Type B pancreatic cell (in vitro differentiated cells): ENCODE results near the gene MOB2. TPM values are rescaled to one million over a fixed set of nuclear protein-coding genes. Genes with fewer than 3 reads are reported as not detected.

Experiments used
- DNase-seq: peaks from one replicate; pipeline ENCODE4 v3.0.0; 2021; ENCODE audit warnings: mixed read lengths; ENCODE audit not compliant: unreplicated experiment; ENCODE audit errors: extremely low spot score
- H3K27ac Mint-ChIP-seq: 2 replicates; pipeline ENCODE4 v1.8.0; 2021; ENCODE audit warnings: mild to moderate bottlenecking, mixed read lengths
- H3K27me3 Mint-ChIP-seq: 2 replicates; pipeline ENCODE4 v1.8.0; 2021; ENCODE audit warnings: mixed read lengths
- H3K36me3 Mint-ChIP-seq: 2 replicates; pipeline ENCODE4 v1.8.0; 2021; ENCODE audit warnings: mixed read lengths
- H3K4me1 Mint-ChIP-seq: one replicate; pipeline ENCODE4 v1.8.0; 2021; ENCODE audit warnings: mixed read lengths; ENCODE audit not compliant: unreplicated experiment
- H3K4me3 Mint-ChIP-seq: 2 replicates; pipeline ENCODE4 v1.8.0; 2021; ENCODE audit warnings: mild to moderate bottlenecking, mixed read lengths
- H3K9me3 Mint-ChIP-seq: 2 replicates; pipeline ENCODE4 v1.8.0; 2021; ENCODE audit warnings: mixed read lengths
- CTCF ChIP-seq: fragments of 200-600 bp; sonication (generic); conservative IDR thresholded peaks from 2 replicates; pipeline ENCODE4 v1.5.0; 2021; ENCODE audit warnings: antibody characterized with exemption, mild to moderate bottlenecking
- total RNA-seq: library from RNA; stranded (reverse); gene quantifications from 2 replicates; pipeline ENCODE4 v1.2.1, GENCODE V29; 2021; ENCODE audit warnings: low replicate concordance

The MOB2 gene
- total RNA-seq, 1 donor from 2014 or later: 39.6 TPM

GRCh38 chr11:1455763-1456060, 30.9 kb downstream of the MOB2 start:
- DNase-seq: no peak
- H3K36me3 Mint-ChIP-seq: no peaks in the 10 kb centered on the region

GRCh38 chr11:1455032-1455762, 31.4 kb downstream of the MOB2 start:
- Mint-ChIP-seq H3K27ac (no peak overlapping the region), H3K4me1 (no peaks in the 10 kb centered on the region), H3K4me3 (no peak overlapping the region), H3K27me3 (no peaks in the 10 kb centered on the region), H3K9me3 (no peaks in the 10 kb centered on the region), H3K36me3 (no peaks in the 10 kb centered on the region)
- no peak for DNase-seq
- no peak for TF ChIP-seq CTCF

More at GRCh38 chr11:1455763-1456060, 30.9 kb downstream of the MOB2 start:
- no peak for TF ChIP-seq CTCF
- Mint-ChIP-seq H3K27me3 (no peaks in the 10 kb centered on the region), H3K4me1 (no peaks in the 10 kb centered on the region), H3K9me3 (no peaks in the 10 kb centered on the region), H3K4me3 (no peak overlapping the region), H3K27ac (no peak overlapping the region)

GRCh38 chr11:1454576-1454975, 32.0 kb downstream of the MOB2 start:
- H3K36me3 Mint-ChIP-seq: no peaks in the 10 kb centered on the region
- H3K4me3 Mint-ChIP-seq: no peak overlapping the region
- DNase-seq: no peak
- no peaks in the 10 kb centered on the region for H3K27me3 Mint-ChIP-seq
- H3K9me3 Mint-ChIP-seq: no peaks in the 10 kb centered on the region
- no peak overlapping the region for H3K27ac Mint-ChIP-seq
- H3K4me1 Mint-ChIP-seq: no peaks in the 10 kb centered on the region
- TF ChIP-seq CTCF: no peak

GRCh38 chr11:1453611-1454034, 33.0 kb downstream of the MOB2 start:
- Mint-ChIP-seq H3K4me3 (no peak overlapping the region), H3K4me1 (no peaks in the 10 kb centered on the region), H3K9me3 (no peaks in the 10 kb centered on the region), H3K27ac (no peak overlapping the region), H3K27me3 (no peaks in the 10 kb centered on the region), H3K36me3 (no peaks in the 10 kb centered on the region)
- no peak for TF ChIP-seq CTCF
- no peak for DNase-seq

- Mint-ChIP-seq H3K27ac (no peak overlapping the region), H3K4me1 (no peaks in the 10 kb centered on the region), H3K27me3 (no peaks in the 10 kb centered on the region), H3K36me3 (no peaks in the 10 kb centered on the region), H3K4me3 (no peak overlapping the region), H3K9me3 (no peaks in the 10 kb centered on the region)
- no peak for DNase-seq
- no peak for TF ChIP-seq CTCF
Observed at GRCh38 chr11:1452744-1453143, 33.8 kb downstream of the MOB2 start.
